Lower lobe of right lung (tissue), 2 donors: ENCODE results near the gene DENND5A. TPM values are rescaled to one million over a fixed set of nuclear protein-coding genes. Genes with fewer than 3 reads are reported as not detected.

Experiments
- ATAC-seq, 2 donors: fragments of 200-7000 bp; cut with Tn5 transposase; one replicate each; pipeline ENCODE4 v1.9.1; 2020 to 2022; ENCODE audit warnings: mild to moderate bottlenecking in 2 of 2, moderate library complexity in 2 of 2
- DNase-seq: peaks from one replicate; pipeline ENCODE4 v3.0.0-alpha.2; 2020
- H3K27ac ChIP-seq: fragments of 200-600 bp; one replicate; pipeline ENCODE4 v1.8.0; 2022
- H3K27me3 ChIP-seq: fragments of 200-600 bp; one replicate; pipeline ENCODE4 v1.8.0; 2022; ENCODE audit warnings: low read depth
- H3K36me3 ChIP-seq: fragments of 200-600 bp; one replicate; pipeline ENCODE4 v1.8.0; 2022; ENCODE audit warnings: mild to moderate bottlenecking
- H3K4me1 ChIP-seq: fragments of 200-600 bp; one replicate; pipeline ENCODE4 v1.8.0; 2022
- H3K4me3 ChIP-seq: fragments of 200-600 bp; one replicate; pipeline ENCODE4 v1.8.0; 2022; ENCODE audit warnings: mild to moderate bottlenecking
- H3K9me3 ChIP-seq: fragments of 200-600 bp; one replicate; pipeline ENCODE4 v1.8.0; 2022
- CTCF ChIP-seq: fragments of 200-600 bp; IDR thresholded peaks from one replicate; pipeline ENCODE4 v1.8.0; 2022; ENCODE audit warnings: antibody characterized with exemption, mild to moderate bottlenecking
- intact Hi-C: fragments of 100-400 bp; cut with DNase I; formaldehyde crosslinking; loops from one replicate; pipeline ENCODE4 v1.11.0; 2022
- total RNA-seq: library from RNA; stranded (reverse); fragmentation: NEBNext Ultra II Directional; extraction: Animal tissue kit (Norgen Biotek cat#: 25700); gene quantifications from one replicate; pipeline ENCODE4 v1.2.1, GENCODE V29; 2021
- donor health status: DM: no; HTN: yes; CAD: no; lungs with severe emphysema.

The DENND5A gene
- total RNA-seq, 1 donor from 2014 or later = 97.5 TPM

DNA sequence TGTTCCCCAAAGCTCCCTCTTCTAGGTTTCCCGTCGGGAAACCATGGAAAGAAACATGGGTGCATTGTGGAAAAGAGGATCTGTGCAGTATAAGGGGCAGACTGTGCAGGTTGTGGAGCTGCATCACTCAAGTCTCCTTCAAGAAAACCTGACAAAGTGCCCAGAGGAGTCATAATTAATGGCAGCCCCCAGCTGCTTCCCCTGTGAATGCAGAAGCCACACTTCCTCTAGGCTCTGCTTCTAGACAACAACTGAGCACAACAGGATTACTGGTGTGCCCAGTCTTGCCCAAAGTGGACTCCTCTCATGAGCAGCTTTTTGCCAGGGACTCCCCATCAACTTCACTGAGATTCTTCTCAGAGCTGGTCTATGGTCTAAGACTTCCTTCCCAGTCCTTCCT lies 131.2 kb downstream of the DENND5A start:
- Histone ChIP-seq H3K4me1 (peaks cover 19% of the 10 kb centered on the region), H3K27me3 (no peaks in the 10 kb centered on the region), H3K9me3 (no peaks in the 10 kb centered on the region), H3K36me3 (peaks cover 13% of the 10 kb centered on the region), H3K27ac (no peak overlapping the region), H3K4me3 (no peak overlapping the region)
- no peak for DNase-seq
- TF ChIP-seq CTCF = no peak
- ATAC-seq = no peak
- intact Hi-C loops = loop anchor here (10.0 kb wide), 1 partner anchor 119 kb away; no protein-coding TSS in a partner anchor

DNA sequence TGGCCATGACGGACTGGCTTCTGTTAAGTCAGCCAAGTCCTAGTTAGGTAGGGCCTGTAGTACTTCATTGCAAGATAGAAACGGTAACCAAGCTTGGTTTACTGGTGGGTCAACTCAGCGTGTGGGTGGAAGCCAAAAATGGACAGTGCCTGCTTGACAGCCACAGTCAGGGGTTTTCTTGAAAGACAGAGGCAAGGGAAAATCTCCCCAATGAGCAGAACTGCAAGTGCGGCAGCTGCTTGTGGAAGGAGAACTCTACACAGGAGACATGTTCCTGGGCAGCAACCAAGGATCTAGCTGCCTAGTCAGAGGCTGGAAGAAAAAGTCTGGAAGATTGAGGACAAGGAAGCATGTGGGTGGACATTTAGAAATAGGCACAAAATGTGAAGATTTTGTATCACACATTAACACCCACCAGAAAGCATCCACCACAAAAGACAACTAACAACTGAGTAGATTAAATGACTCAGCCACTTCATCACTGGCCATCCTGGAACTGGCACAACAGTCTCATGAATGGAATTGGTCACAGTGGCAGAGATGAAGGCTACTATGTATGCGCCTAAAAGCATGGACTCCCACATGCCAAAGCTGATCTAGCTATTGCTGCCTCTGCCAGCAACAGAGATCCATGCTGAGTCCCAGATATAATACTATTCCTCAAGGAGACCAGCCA lies 132.8 kb downstream of the DENND5A start:
- Histone ChIP-seq H3K4me1 (peaks cover 3% of the 10 kb centered on the region), H3K36me3 (peaks cover 4% of the 10 kb centered on the region), H3K27ac (no peak overlapping the region), H3K9me3 (no peaks in the 10 kb centered on the region), H3K27me3 (no peaks in the 10 kb centered on the region), H3K4me3 (no peak overlapping the region)
- DNase-seq (no peak), ATAC-seq (no peak)
- intact Hi-C loops = loop anchor here (10.0 kb wide), 1 partner anchor 118 kb away; no protein-coding TSS in a partner anchor
- no peak for TF ChIP-seq CTCF

DNA sequence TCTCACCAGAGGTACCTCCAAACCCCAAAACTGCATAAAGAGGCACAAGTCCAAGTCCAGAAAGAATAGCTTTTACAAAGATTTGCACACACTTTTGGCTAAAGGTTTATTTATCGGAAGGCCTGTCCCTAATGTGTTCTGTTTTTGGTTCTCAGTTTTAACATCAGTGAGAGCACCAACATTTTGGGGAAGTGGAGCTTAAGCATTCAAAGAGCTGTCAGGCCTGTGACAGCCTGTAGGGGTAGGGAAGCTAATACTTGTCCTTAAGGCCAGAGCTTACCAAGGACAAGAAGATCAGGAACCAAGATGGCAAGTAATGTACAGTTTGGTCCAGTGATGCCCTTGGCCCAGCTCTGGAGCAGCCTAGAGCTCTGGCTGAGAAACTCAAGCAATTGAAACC lies 134.9 kb downstream of the DENND5A start:
- ATAC-seq (peak in 1 of 2 donors; percentile 51), DNase-seq (no peak)
- H3K9me3 ChIP-seq = no peaks in the 10 kb centered on the region
- H3K27ac ChIP-seq = no peak overlapping the region
- TF ChIP-seq CTCF = no peak
- H3K4me3 ChIP-seq = no peak overlapping the region
- H3K4me1 ChIP-seq = no peaks in the 10 kb centered on the region
- intact Hi-C loops = loop anchor here (10.0 kb wide), 1 partner anchor 115 kb away; no protein-coding TSS in a partner anchor
- no peaks in the 10 kb centered on the region for H3K36me3 ChIP-seq
- no peaks in the 10 kb centered on the region for H3K27me3 ChIP-seq

DNA sequence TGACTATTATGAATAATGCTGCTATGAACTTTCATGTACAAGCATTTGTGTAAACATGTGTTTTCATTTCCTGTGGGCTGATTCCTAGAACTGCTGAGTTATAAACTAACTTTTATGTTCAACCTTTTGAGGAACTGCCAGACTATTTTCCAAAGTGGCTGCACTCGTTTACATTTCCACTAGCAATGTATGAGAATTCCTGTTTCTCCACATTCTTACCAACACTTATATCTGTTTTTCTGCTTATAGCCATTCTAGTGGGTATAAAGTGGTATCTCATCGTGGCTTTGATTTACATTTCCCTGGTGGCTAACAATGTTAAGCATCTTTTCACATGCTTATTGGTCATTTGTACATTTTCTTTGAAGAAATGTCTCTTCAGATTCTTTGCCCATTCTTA lies 138.5 kb downstream of the DENND5A start:
- DNase-seq = no peak
- Histone ChIP-seq H3K4me3 (no peak overlapping the region), H3K27me3 (no peaks in the 10 kb centered on the region), H3K36me3 (no peaks in the 10 kb centered on the region), H3K4me1 (no peaks in the 10 kb centered on the region), H3K9me3 (no peaks in the 10 kb centered on the region), H3K27ac (no peak overlapping the region)
- no peak for ATAC-seq
- TF ChIP-seq CTCF = no peak
- intact Hi-C loops = no loop called here

DNA sequence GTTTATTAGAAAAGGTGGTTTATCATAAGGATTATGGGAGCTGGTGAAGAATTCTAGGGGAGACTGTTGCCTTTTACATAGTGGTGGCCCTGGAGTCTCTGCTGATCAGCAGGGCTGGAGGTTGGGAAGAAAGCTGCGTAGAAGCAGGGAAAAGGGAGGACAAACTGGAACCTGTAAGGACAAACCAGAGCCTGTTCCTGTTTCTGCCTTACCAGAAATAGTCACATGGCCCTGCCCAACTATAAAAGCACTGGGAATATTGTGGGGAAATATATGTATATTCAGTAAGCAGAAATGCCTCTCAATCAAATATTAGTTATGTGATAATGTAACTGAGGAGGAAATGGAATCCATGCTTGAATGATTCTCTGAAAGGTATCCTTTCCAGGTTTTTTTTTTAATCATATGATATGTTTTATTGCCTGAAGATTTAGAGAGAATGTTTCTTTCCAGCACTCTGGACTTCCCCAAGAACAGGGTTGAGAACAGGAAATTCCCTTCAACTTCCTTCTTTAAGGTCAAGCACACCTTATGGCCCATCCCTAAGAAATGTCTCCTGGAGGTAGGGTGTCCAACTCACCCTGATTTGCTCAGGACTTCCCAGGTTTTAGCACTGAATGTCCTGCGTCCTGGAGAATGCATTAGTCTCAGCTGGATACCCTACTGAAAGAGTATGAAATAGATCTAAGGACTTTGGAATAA lies 139.8 kb downstream of the DENND5A start:
- no peaks in the 10 kb centered on the region for H3K4me1 ChIP-seq
- H3K27ac ChIP-seq = no peak overlapping the region
- ATAC-seq (no peak), DNase-seq (no peak)
- no peaks in the 10 kb centered on the region for H3K36me3 ChIP-seq
- H3K9me3 ChIP-seq = no peaks in the 10 kb centered on the region
- H3K27me3 ChIP-seq = no peaks in the 10 kb centered on the region
- intact Hi-C loops = no loop called here
- H3K4me3 ChIP-seq = no peak overlapping the region
- no peak for TF ChIP-seq CTCF
